ENCODE data around the gene C3orf18.

Gene C3orf18

GRCh38 chr3:50603261-50604109 lies 35.9 kb upstream of the C3orf18 start:
- DNase-seq, result peak; percentile 65

DNA sequence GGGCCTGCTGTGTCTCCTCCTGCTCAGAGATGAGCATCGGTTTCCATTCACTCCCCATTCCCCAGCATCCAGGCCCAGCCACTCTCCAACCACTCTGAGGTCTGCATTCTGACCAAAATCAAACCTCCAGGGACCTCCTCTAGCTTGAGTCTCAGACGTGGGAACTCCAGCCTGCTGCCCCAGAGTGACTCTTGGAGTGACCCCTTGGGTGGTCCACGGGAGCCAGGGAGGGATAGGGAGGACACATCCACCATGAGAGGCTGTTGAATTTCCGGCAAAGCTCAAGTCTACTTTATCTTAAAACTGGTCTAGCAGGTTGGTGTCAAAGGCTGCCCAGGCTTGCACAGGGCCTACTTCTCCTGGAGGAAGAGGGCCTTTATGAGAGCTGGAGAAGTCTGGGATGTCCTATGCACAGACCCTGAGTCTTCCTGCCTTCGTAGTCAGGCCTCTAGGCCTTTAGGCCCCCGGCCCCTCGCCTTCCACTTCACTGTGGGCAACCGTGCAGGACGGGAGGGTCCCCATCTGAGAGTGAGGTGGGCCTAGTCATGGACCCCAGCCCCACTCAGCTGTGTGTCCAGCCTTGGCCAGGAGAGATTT lies 35.1 kb upstream of the C3orf18 start:
- DNase-seq, result no peak

DNA sequence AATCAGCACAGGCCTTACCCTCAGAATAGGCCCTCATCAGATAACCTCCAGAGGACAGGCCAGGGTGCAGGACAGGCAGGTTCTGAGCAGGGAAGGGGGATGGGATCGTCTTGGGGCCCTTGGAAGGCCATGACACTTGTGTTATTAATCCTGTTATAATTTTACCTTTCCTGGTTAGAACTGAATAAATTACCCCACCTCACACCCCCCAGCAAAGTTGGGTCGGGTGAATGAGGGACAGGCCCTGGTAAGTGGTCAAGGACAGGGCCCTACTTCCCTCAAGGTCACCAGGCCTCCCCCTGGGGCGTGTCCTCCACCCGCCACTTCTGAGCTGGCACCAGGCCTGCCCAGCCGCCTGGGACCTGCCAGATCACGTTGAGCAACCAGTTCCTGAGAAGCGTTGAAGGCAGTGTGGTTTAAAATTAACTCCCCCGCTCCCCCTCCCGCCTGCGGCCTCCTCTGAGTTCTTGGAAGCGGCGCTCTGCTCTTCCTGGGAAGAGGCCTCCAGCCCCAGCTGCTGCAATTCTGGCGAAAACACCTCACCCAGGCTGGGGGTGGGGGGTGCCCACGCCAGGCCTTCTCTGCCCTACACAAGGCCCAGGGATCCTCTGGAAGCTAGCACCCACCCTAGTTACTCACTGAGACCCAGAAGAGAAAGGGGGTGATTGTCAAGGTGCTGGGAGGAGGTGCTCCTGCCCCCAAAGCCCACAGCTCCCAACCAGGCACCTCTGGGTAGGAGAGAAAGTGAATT lies 33.5 kb upstream of the C3orf18 start:
- peak; percentile 94 for DNase-seq

GRCh38 chr3:50600141-50600753 lies 32.7 kb upstream of the C3orf18 start:
- peak; percentile 73 for DNase-seq

- no peak for DNase-seq
These were observed 32.2 kb upstream of the C3orf18 start for GRCh38 chr3:50599716-50600118.

DNA sequence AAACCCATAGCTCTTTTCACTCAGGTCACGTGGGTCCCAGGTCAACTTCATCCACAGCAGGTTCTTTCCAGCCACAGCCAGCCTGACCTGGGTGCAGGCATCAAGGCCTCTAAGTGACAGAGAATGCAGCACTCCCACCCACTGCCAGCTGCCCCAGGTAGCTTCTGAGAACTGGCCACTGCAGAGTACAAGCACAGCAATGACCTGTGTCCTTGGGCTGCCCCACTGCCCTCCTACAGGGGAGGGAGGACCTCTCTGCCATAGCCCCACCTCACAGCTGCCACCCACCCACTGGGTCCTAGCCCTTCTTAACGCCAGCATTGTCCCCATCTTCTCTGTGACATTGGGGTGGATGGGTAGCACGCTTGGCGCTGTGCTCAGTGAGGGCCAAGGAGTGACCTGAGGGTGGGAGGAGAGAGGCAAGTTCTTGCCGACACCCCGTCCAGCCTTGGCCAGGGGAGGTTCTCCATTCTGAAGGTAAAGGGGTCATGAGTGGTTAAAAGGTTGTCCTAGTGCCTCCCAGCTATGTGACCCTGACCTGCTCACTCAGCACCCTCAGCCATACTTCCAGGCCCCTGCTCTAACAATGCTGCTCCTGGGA lies 31.7 kb upstream of the C3orf18 start:
- DNase-seq, result no peak

- peak; percentile 57 for DNase-seq
These were observed 26.8 kb upstream of the C3orf18 start for GRCh38 chr3:50594253-50594785.

- peak; percentile 66 for DNase-seq
These were observed 25.0 kb upstream of the C3orf18 start for GRCh38 chr3:50592568-50592967.

- DNase-seq, result peak; percentile 68
These were observed 23.7 kb upstream of the C3orf18 start for GRCh38 chr3:50591196-50591741.

DNA sequence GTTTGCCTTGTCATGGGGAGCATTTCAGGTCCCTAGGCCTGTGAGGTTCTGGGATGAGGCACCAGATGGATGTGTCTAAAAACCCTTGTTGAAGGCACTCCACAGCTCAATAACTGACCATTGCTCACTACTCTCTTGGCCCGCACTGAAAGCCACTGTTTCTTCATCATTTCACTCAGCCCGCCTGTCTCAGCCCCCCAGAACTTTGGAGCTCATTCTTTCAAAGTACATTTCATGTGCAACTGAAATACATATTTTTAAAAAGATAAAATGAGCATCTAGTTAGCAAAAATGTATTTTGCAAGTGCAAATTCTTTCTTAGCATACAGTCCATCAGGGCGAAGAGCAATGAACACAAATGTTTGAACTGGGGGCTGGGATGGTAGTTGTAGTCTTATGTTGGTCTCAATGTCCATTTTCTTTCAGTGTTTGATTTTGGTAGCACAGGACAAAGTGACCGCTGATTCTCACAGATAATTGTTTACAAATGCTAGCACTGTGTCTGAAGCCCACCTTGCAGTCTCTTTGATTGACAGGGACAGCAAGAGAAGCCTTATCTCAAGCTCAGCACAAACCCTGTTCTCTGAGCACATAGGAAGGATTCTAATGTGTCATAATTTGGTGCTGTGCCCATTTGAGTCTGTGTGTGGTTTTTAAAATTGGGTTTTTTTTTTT lies 21.3 kb upstream of the C3orf18 start:
- DNase-seq, result no peak

DNA sequence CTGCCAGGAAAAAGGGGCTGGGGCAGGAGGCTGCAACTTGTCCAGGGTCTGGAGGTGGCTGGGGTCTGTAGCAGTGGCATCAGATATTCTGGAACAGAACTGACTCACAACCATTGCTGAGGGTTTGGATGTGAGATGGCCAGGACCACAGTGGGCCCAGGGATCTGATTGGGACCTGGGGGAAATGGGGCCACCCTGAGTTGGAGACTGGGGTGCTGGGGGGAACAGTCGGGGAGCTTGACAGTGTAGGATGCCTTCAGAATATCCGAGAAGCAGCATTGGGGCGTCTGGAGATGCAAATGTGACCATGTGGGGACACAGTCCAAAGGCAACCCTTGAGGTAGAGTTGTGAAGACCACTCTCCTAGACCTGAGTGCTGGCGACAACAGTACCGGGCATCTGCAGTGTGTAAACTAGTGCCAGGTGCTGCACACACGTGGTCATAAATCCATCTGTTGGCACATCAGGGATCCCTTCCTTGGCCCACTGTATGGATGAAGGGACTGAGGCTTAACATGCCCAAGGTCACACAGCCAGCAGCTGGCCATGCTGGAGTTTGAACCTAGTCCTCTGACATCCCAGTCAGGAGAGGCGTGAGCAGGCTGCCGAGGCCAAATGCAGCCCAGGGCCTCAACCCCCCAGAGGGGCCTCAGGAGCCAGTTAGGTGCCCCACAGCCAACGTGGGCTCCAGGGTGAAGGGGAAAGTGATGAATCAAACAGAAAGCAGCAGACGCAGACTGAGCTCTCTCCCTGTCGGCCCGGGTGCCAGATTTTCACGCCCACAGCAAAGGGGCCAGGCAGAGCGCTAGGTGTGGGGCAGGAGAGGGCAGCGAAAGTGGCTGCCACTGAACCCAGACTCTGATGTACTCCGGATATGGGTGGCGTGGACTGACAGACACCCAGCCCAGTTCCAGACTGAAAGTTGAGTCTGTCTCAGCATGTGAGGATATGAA lies 20.5 kb upstream of the C3orf18 start:
- peak; percentile 90 for DNase-seq

DNA sequence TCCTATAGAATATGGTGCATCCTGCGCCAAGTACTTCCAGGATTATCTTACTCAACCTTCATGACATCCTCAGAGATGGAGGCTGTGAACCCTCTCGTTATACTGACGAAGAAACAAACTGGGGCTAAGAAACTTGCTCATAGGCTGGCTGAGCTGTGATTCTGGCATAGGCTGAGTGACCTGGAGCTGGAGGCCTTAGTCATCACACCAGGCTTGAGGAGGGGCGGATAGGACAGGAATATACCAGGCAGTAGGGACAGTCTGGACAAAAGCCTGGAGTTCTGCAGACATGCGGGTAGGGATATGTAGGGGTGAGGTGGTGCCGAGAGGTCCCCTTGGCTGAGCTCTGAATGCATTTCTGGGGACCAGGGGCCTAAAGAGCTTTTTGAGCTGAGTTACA lies 19.8 kb upstream of the C3orf18 start:
- DNase-seq, result no peak

GRCh38 chr3:50586763-50587070 lies 19.2 kb upstream of the C3orf18 start:
- DNase-seq, result no peak

- peak; percentile 82 for DNase-seq
These were observed 18.6 kb upstream of the C3orf18 start for GRCh38 chr3:50585919-50586762.

GRCh38 chr3:50584391-50584790 lies 16.8 kb upstream of the C3orf18 start:
- DNase-seq, result no peak

GRCh38 chr3:50583897-50584296 lies 16.4 kb upstream of the C3orf18 start:
- DNase-seq, result peak; percentile 28

DNA sequence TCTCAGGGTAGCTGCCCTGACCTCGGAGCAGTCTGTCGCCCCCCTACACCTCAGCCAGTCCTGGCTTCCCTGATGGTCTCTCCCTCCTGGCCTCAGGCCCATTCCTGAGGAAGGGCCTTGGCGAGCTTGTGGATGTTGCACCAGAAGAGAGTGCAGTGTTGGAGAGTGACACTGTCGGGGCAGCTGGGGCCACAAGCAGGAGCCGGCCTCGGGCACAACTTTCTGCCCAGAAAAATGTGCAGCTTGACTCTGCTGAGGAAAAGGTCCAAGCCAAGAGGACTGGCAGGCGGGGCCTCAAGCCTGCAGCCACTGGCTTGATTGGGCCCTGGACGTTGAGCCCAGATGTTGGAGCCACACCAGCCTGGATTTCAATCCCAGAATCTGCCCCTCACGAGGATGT lies 14.5 kb upstream of the C3orf18 start:
- no peak for DNase-seq

DNA sequence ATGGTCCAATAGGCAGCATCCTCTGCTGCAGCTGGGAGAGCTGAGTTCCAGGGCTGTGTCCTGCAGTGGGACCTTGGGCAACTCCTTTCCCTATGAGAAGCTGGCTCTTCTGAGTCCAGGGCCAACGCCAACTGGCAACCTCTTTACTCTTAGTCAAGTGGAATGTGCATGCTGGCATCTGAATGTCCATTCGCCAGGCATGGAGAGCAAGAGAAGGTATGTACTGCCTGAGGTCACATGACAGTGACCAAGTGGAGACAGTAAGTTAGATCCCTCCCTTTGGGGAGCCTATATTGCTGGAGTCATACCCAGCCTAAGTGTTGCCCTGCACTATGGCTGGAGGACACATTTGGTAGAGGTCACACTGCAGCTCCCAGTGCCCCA lies 13.9 kb upstream of the C3orf18 start:
- no peak for DNase-seq

GRCh38 chr3:50580683-50581458 lies 13.3 kb upstream of the C3orf18 start:
- no peak for DNase-seq
